Fibroblast of the aortic adventitia (primary cell): ENCODE measurements around the gene TMEM170A. TPM values are rescaled to one million over a fixed set of nuclear protein-coding genes. Genes with fewer than 3 reads are reported as not detected.
"Not testable (repeated sequence)": the region's sequence is repeated elsewhere in the genome, so short reads cannot be mapped to it uniquely, and the experiment has no call there.

Experiments used
- DNase-seq: peaks from one replicate; pipeline ENCODE4 v3.0.0-alpha.2; 2010; ENCODE audit warnings: low read depth
- H3K4me3 ChIP-seq: 2 replicates; pipeline ENCODE4 v1.5.1; 2011; ENCODE audit warnings: low read depth, mild to moderate bottlenecking, control low read depth, low read length, moderate library complexity
- total RNA-seq: library from RNA; depleted of rRNA; stranded (reverse); fragments of >200 nt; gene quantifications from 2 replicates; pipeline ENCODE4 v1.2.3, GENCODE V29; 2012; ENCODE audit warnings: low replicate concordance
- TF ChIP-seq, protein P1 (sequence below): IDR thresholded peaks from 2 replicates; pipeline ENCODE4 v1.5.1; 2011; ENCODE audit warnings: mild to moderate bottlenecking, low read length, control low read depth, inconsistent platforms; ENCODE audit not compliant: insufficient read depth

The TMEM170A gene
- total RNA-seq, 1 donor: 13.6 TPM

DNA sequence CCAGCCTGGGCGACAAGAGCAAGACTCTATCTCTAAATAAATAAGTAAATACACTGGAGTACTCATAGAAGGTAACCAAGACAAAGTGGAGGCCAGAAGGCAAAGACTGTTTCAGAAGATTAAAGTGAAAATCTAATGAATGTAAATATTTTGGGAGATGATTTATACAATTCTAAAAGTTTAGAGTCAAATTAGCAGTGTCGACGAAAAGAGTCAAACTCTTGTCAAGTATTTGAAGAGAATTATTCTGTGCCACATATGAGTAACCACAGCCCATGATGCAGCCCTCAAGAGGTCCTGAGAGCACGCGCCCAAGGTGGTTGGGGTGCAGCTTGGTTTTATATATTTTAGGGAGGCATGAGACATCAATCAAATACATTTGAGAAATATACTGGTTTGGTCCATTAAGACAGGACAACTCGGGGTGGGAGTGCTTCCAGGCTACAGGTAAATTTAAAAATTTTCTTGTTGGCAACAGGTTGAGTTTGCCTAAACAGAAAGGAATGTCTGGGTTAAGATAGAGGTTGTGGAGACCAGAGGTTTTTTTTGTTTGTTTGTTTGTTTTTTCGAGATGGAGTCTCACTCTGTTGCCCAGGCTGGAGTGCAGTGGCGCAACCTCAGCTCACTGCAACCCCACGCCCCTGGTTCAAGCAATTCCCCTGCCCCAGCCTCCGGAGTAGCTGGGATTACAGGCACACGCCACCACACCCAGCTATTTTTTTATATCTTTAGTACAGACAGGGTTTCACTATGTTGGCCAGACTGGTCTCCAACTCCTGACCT is 34.7 kb downstream of the TMEM170A start:
- no peak overlapping the region for H3K4me3 ChIP-seq
- DNase-seq: no peak
- TF ChIP-seq, protein P1, sequence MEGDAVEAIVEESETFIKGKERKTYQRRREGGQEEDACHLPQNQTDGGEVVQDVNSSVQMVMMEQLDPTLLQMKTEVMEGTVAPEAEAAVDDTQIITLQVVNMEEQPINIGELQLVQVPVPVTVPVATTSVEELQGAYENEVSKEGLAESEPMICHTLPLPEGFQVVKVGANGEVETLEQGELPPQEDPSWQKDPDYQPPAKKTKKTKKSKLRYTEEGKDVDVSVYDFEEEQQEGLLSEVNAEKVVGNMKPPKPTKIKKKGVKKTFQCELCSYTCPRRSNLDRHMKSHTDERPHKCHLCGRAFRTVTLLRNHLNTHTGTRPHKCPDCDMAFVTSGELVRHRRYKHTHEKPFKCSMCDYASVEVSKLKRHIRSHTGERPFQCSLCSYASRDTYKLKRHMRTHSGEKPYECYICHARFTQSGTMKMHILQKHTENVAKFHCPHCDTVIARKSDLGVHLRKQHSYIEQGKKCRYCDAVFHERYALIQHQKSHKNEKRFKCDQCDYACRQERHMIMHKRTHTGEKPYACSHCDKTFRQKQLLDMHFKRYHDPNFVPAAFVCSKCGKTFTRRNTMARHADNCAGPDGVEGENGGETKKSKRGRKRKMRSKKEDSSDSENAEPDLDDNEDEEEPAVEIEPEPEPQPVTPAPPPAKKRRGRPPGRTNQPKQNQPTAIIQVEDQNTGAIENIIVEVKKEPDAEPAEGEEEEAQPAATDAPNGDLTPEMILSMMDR: no peak

- H3K4me3 ChIP-seq: not testable (repeated sequence)
- peak; percentile 42 for DNase-seq
Observed at GRCh38 chr16:75426524-75426923, 38.0 kb downstream of the TMEM170A start.

- H3K4me3 ChIP-seq: peak overlapping the region; percentile 4
- peak; percentile 46 for DNase-seq
Observed at GRCh38 chr16:75424105-75424762, 40.3 kb downstream of the TMEM170A start.

- no peak overlapping the region for H3K4me3 ChIP-seq
- peak; percentile 27 for DNase-seq
- TF ChIP-seq, protein P1: no peak
Observed at GRCh38 chr16:75423723-75424104, 40.8 kb downstream of the TMEM170A start.

DNA sequence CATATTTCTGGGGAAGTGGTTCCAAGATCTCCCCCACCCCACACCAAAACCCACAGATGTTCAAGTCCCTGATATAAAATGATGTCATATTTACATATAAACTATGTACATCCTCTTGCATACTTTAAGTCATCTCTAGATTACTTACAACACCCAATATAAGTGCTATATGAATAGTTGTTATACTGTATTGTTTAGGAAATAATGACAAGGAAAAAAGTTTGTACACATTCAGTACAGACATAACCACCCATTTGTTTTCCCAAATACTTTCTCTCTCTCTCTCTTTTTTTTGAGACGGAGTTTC is 42.7 kb downstream of the TMEM170A start:
- DNase-seq: no peak
- TF ChIP-seq, protein P1: no peak
- no peak overlapping the region for H3K4me3 ChIP-seq

GRCh38 chr16:75420987-75421819 is 43.3 kb downstream of the TMEM170A start:
- peak overlapping the region; percentile 9 for H3K4me3 ChIP-seq
- TF ChIP-seq, protein P1: no peak
- peak; percentile 64 for DNase-seq

- TF ChIP-seq, protein P1: no peak
- H3K4me3 ChIP-seq: no peak overlapping the region
- DNase-seq: no peak
Observed at GRCh38 chr16:75416904-75417565, 47.5 kb downstream of the TMEM170A start.
